Esophagus squamous epithelium (tissue), 4 donors: Measurements from ENCODE around the gene FIS1.

Source experiments
- CTCF ChIP-seq, 6 experiments: fragments of 450-650 bp in 4 of 6; fragments of 200-600 bp in 2 of 6; sonication (generic) in 2 of 6; IDR thresholded peaks; one replicate each; pipeline ENCODE4 v1.5.1; 2016 to 2019; ENCODE audit warnings: antibody characterized with exemption in 6 of 6, mild to moderate bottlenecking in 4 of 6, moderate library complexity in 4 of 6
- POLR2A ChIP-seq, 4 donors: fragments of 450-650 bp; IDR thresholded peaks; one replicate each; pipeline ENCODE4 v1.6.1; 2017; ENCODE audit warnings: antibody characterized with exemption in 4 of 4, mild to moderate bottlenecking in 4 of 4, moderate library complexity in 3 of 4

GRCh38 chr7:101239951-101240220 lies 5.0 kb downstream of the FIS1 start:
- TF ChIP-seq CTCF (IDR thresholded peaks at IDR 0.05) (no peak), POLR2A (IDR thresholded peaks at IDR 0.05) (no peak)
